NCI-H2171 (cell line): ENCODE measurements around the gene USP32.
"Not testable (repeated sequence)": the region's sequence is repeated elsewhere in the genome, so short reads cannot be mapped to it uniquely, and the experiment has no call there.

Experiments
- DNase-seq: peaks from one replicate; lab custom pipeline; 2025; lab: John Stamatoyannopoulos, UW

The USP32 gene

DNA sequence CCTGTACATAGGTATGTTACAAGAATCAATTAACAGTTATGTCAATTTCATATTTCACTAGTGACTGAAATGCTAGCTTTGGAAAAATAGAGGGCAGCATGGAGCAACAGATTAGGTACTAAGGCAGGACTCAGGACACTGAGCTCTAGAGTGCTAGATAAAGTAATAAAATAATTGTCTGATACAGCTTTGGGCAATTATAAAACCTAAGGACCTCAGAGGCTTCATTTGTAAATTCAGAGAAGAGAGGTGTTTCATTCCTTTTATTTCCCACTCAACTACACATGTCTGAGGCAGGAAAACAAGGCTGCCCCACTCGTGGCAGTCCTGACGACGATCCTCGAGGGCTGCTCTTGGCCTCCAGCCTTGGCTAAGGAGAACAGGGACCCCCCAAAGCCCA, 160.7 kb downstream of the USP32 start:
- DNase-seq: peak; percentile 2

DNA sequence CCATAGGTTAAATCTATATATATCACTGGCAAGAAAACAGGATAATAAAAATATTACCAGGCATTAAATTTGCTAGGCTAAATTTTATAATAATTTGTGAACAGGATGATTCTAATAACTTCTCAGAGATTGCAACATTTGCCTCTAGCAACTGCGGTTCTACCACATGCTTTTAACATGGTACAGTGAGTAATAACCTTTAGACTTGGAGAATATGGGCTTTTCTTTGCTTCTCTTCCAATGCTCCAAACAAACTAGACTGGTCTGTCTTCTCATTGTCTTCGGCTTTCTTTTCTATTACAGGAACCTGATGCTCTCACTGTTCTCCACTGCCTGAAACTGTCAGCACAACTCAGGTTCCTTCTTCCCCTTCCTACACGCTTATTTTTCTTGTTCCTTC, 161.6 kb downstream of the USP32 start:
- no peak for DNase-seq

DNA sequence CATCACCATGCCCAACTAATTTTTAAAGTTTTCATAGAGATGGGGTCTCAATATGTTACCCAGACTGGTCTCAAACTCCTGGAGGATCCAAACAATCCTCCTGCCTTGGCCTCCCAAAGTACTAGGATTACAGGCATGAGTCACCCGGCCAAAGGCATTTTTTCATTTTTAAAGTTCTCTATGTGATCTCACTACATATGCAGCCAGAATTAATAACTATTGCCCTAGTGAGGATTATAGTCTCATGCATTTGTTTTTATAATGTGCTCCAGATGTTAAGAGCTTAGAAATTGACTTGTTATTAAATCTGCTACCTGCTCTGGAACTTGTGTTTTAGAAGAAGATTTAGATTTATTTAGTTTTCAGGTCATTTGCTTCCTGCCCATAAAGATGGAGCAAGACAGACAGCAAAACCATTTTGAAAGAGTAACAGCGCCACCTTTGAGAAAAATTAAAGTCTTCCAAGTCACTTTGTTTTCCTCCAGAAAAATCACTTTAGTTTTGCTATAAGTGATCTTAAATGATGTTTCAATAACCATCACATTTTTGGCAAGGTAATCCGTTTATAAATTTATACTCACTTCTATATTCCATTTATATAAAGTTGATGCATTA, 162.6 kb downstream of the USP32 start:
- no peak for DNase-seq

DNA sequence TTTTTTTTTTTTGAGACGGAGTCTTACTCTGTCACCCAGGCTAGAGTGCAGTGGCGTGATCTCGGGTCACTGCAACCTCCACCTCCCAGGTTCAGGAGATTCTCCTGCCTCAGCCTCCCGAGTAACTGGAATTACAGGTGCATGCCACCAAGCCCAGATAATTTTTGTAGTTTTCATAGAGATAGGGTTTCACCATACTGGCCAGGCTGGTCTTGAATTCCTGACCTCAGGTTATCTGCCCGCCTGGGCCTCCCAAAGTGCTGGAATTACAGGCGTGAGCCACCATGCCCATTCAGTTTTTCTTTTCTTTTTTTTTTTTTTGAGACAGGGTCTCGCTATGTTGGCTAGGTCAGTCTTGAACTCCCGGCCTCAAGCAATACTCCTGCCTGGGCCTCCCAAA, 164.7 kb downstream of the USP32 start:
- not testable (repeated sequence) for DNase-seq

DNA sequence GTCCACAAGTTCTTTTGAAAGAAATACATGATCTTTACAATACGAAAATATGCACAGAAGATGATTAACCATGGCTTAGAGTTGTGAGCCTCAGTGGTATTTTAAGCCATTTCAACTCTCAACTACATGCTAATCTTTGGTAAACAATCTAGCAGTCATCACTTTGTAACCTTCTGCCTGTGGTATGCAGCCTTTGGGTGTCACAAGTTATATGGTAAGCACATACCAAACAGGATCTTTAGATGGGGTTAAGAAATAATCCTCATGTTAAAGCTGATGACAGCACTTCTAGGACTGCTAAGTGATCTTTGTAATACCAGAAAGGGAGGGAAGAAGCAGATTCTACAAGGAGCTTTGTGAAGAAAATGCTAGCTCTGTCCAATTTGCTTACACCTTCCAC, 167.9 kb downstream of the USP32 start:
- DNase-seq: no peak

DNA sequence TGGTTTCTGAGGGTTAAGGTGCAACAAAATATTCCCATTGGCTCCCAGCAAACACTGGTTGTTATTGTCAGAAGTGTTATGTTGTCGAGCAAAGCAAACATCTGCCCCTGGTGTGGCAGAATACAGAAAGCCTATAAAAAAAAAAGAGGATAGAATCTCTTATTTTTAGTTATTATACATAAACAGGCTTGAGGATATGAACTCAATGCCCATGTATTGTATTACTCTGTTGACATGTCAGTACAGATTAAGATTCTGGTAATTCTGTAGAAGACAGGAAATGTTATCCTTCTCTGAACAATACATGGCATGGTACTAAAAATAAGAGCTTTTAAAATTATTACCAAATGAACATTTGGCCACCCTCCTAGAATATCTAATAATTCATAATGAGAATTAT, 168.5 kb downstream of the USP32 start:
- no peak for DNase-seq

DNA sequence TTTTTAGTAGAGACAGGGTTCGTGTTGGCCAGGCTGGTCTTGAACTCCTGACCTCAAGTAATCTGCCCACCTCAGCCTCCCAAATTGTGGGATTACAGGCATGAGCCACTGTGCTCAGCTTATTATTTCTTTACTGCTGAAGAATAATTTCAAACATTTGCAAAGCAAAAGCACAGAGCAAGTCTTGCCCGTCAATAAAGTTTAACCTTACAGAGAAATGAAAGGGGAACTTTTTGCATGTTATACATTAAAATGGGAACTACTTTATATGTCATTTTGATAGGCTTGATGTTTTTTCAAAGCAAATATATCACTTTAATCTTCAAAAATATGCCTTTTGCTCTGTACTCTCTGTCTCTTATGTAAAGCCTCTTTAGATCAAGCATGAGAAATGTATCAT, 173.2 kb downstream of the USP32 start:
- not testable (repeated sequence) for DNase-seq

DNA sequence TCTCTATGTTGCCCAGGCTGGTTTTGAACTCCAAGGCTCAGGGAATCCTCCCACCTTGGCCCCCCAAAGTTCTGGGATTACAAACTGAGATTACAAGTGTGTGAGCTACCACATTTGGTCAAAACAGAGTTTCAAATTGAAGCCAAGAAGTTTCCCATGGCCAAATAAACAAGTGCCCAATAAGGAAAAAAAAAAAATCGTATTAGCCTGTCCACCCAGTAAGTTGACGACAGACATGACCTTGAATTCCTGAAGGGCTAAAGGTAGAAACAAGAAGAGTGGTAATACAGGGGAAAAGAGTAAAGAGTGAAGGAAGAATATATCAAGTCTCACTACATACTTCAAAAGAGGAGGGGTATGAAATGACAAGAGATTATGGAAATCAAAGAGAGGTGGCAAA, 176.0 kb downstream of the USP32 start:
- not testable (repeated sequence) for DNase-seq

DNA sequence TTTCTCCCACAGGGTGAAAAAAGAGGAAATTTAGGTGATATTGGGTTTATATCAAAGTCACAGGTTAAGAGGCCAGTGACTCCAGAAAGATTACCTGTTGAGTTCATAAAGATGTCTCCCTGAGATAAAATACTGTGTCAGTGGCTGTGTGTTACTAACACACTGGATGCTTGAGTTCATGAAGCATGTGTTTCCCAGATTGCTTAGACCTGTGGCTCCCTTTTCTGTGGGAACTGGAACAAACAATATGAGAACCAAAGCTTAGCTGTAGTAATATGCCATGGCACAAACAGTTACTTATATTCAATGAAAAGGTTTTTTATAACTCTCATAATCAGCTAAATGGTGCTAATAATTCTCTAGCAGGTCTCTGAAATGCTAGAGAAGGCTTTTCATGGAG, 180.7 kb downstream of the USP32 start:
- DNase-seq: not testable (repeated sequence)

DNA sequence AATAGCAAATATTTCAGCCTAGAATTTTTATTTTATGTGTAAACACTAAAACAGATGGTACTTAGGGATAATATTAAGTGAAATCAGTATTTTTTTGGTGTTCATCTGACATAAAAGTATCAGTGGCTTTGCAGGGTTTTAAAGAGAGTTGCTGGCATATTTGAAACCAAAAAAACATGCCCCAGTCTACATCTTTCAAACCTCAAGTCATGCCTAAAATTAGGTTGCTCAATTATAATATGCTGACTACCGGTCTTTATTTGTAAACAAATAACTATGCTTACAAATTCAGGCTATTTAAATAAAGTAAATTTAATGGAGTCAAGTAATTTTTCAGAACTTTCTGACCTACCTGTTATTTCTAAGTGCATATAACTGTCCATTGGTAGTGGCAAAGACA, 183.6 kb downstream of the USP32 start:
- not testable (repeated sequence) for DNase-seq

DNA sequence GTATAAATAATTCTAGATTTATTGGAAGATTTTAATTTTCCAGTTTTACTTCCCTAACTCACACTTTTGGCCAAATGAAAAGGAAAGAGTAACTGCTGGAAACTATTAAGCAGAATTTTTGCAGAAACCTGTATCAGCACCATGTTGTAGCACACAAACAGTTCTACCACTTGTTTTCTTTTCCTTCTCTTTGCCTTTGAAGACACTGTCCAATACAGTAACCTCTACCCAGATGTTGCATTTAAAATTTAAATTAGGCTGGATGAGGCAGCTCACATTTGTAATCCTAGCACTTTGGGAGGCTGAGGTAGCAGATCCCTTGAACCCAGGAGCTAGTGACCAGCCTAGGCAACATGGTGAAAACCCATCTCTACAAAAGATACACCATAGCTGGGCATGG, 186.2 kb downstream of the USP32 start:
- DNase-seq: not testable (repeated sequence)

DNA sequence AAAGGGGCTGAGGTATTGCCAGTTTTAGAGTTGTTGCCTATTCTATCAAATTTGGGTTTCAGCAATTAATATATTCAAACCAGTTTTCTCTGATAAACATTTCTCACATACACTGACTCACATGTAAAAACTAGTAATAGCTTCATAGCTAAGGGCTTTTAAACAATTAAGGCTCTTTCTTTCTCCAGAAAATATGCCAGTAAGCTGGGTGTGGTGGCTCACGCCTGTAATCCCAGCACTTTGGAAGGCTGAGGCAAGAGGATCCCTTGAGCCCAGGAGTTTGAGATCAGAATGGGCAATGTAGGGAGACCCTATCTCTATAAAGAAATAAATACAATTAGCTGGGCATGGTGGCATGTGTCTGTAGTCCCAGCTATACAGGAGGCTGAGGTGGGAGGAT, 193.3 kb downstream of the USP32 start:
- DNase-seq: not testable (repeated sequence)

DNA sequence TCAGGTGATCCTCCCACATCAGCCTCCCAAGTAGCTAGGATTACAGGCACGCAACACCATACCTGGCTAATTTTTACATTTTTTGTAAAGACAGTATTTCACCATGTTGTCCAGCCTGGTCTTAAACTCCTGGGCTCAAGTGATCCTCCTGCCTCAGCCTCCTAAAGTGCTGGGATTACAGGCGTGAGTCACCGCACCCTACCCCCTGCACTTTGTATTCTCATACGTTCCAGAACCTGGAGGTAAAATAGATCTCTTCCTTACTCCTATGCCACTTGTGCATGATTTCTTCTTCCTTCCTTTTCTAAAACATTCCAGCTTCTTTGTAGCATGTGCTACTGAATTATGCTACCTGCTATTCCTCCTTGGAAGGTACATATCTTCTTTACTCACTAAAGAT, 197.8 kb downstream of the USP32 start:
- DNase-seq: not testable (repeated sequence)

DNA sequence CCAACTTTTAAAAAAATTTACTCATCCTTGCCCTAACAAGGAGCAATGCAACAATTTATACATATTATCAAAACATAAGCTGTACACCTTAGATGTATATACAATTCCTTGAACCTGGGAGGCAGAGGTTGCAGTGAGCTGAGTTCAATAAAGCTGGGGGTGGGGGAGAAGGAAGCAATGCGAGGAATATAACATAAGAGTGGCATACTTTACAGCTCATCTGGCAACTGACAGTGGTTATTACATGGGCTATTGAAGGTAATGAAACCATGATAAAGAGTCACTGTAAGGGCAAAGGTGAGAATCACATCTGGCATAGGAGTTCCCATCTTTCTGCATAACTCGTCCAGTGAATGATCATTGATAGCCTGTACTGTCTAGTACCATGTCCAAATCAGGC, 198.5 kb downstream of the USP32 start:
- no peak for DNase-seq

DNA sequence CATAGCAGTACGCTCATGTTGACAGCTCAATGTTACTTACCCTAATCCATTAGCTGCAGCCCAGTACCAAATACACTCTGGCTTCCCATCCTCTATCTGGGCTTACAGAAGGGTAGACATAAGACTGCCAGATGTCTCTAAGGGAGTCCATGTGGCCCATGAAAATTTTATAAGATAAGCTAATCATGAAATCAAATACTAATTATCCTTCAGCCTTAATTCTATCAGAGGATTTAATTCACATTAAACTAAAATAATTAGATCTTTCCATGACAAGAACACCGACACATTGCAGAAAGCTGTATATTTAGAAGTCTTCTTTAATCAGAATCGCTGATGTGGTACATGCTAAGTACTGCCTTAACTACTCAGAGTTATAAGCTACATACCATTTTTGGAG, 198.9 kb downstream of the USP32 start:
- not testable (repeated sequence) for DNase-seq

DNA sequence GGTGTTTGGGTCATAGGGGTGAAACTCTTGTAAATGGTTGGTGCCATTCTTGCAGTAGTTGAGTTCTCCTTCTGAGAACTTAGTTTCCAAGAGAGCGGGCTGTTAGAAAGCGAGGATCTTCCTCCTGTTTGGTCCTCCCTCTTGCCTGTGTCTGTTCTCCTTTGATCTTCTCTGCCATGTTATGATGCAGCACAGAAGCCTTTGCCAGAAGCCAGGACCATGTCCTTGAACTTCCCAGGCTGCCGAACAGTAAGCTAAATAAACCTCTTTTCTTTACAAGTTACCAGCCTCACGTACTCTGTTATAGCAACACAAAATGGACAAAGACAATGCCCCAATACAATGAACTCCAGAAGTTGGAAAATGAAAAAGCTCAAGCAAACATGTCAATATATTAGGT, 201.9 kb downstream of the USP32 start:
- DNase-seq: not testable (repeated sequence)

DNA sequence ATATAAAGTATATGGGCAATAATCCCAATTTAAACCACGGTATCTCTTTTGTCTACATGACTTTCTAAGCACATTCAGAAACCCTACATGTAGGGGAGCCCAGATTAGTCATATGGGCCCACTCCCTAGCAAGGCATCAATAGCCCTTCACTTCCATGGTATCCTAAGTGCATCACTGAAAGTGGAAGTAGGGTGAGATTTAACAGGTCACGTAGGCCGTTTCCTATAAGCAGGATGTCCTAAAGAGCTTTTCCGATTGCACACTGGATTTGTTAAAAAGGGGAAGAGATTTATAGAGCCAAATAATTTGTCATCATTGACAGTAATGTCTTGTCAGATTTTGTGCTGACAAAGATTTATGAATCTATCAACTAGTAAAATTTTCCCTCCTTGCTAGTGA, 203.2 kb downstream of the USP32 start:
- no peak for DNase-seq

DNA sequence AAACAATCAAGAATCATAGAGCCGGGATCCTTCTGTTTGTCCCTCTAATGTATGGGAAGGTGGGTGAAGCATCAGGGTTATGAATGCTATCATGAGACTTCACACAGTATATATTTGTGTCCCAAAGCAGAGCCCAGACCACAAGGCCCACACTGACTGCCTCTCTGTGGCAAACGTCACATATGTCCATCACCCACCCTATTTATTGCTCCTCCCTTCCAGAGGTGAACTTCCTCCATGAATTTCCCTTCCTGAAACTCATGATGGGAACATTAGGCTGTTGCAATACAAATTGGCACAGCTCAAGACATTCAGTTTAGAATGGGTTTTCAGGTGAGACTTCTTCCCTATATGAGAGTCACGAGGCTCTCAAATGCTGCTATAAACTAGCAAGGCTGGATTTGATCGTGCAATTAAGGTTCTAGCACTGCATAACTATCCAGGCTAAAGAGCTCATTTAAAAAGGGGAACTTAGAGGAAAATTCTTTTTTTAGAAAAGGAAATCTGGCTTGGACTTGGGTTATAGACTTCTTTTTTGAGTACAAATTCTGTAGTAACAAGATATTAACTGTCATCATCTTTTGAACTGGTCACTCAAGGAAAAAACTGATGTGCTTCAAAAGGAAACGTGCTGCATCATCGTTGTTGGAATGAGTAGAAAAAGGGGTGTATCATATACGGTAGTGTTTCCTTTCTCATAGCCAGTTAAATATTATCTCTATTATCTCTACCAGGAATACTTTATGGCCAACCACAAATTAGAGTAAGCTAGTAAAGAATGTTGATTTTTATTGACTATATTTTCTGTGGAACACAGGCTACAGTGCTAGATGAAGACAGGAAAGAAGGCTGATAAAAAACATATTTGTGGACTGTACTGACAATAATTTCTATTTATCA, 204.8 kb downstream of the USP32 start:
- not testable (repeated sequence) for DNase-seq

DNA sequence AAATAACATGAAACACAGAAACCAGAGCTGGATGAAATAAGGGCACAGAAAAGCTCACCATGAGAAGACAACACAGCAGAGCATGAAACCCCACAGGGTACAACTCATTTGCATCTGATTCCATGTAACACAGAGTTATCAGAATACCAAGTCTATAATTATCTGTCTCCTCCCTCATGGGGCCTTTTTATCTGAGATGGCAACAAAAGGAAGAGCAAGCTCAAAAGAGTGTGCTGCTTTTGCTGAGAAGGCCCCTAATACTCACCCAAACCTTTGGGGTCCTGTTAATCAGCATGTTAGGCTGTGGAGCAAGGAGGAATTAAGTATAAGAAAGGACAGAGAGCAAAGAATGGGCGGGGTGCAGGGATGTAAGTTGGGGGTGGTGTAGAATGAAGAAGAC, 205.6 kb downstream of the USP32 start:
- not testable (repeated sequence) for DNase-seq

DNA sequence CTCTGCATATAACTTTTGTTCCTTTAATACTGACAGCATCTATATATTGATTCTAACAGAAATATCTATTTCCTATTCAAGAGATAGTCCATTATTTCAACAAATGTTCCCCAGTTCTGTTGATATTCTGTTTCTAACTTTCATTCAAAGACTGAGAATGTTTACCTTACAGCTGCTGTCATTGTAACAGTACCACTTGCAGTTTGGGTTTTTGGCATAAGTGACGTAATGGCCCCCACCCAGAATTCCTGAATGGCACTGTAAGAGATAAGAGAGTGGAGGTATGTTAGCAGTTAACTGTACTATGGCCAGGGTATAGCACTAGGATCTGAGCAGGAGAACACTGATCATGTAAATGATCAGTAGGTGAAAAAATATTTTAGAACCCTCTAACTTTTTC, 211.6 kb downstream of the USP32 start:
- not testable (repeated sequence) for DNase-seq

DNA sequence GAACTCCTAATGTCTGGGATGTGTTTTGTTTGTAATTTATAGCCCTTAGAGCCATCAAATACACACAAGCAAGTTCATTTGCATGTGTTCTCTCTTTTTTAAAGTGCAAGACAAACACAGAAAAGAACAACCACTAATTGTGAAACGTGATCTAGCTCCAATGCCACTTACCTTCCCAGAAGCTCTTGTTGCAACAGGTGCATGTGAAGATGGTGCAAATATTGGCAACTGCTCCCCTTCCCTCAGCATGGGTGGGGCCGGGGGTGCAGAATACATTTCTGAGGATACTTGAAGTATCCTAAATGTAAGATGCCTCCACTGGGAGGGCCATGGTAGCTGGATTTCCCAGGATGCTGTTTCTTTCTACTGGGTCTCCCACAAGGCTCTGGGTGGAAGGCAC, 213.8 kb downstream of the USP32 start:
- DNase-seq: not testable (repeated sequence)

DNA sequence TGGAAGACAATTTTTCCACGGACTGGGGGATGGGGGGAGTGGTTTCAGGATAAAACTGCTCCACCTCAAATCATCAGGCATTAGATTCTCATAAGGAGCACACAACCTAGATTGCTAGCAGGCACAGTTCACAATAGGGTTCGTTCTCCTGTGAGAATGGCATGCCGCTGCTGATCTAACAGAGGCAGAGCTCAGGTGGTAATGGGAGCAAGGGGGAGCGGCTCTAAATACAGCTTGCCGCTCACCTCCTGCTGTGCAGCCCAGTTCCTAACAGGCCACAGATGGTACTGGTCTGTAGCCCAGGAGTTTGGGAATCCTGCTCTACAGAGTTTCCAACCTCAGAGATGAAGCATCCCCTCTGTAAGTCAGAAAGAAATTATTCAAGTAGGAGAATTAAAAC, 215.2 kb downstream of the USP32 start:
- DNase-seq: not testable (repeated sequence)

DNA sequence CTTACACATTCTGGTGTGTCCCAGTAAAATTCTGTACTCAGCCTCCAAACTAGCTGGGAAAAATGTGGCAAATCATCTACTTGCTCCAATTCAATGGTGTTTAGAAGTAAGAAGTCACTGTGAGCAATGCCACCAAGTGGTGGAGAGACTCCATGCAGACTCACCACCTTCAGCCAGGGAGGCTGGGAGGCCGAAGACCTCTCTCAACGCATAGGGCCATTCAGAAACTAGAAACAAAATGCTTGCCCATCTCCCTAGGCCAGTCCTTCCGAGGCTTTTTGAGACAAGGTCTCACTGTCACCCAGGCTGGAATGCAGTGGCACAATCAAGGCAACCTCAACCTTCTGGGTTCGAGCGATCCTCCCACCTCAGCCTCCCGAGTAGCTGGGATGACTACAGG, 217.2 kb downstream of the USP32 start:
- not testable (repeated sequence) for DNase-seq
